Measurements from ENCODE around the gene CITED2. TPM values are rescaled to one million over a fixed set of nuclear protein-coding genes. Genes with fewer than 3 reads are reported as not detected.

The CITED2 gene
- total and polyA plus RNA-seq, 2 experiments from 2014 or later = 26.6 to 76.9 TPM

DNA sequence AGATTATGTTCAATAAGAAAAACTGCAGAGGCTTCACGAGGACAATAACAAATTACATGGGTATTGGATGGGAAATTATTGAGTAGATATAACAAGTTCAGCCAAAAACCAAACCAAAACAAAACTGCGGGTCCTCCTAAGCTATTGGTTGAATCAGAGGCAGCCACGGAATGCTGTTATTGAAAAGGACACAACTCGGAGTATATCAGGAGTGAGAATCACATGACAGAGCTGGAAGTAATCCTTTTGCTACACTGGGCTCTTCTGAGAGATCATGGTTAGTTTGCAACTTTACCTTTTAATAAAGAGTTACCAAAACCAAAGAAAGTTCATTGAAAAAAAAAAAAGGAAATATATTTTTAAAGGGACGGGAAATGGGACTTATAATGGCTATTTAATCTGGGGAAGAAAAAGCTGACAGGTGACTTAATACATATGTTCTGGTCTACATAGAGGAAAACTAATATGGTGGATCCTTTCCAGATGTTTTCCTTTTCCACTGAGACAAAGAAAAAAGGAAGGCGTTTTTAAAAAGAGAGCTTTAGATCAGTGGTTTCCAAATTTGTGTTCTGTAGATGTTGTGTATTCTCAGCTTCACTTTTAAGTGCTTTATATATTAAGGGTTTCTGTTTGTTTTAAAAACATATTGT lies 6.9 kb upstream of the CITED2 start:
- Histone ChIP-seq H3K27ac (ENCODE audit: low read depth) (no peak overlapping the region), H3K4me3 (no peak overlapping the region), H3F3A (replicated peaks; ENCODE audit: low read depth) (no peaks in the 10 kb centered on the region), H3K9me2 (ENCODE audit: insufficient read depth) (peaks cover 22% of the 10 kb centered on the region; the same call in 1 of the 2 replicates), H3K27me3 (ENCODE audit: insufficient read depth) (no peaks in the 10 kb centered on the region), H3K36me3 (ENCODE audit: insufficient read depth) (no peaks in the 10 kb centered on the region), H3K4me2 (no peak overlapping the region), H3K79me2 (replicated peaks; ENCODE audit: insufficient read depth) (no peaks in the 10 kb centered on the region), H3K4me1 (ENCODE audit: insufficient read depth) (peaks cover 9% of the 10 kb centered on the region), H2AFZ (no peak overlapping the region), H4K20me1 (replicated peaks; ENCODE audit: insufficient read depth) (no peaks in the 10 kb centered on the region)
- Mint-ChIP-seq H3K27me3 (ENCODE audit: insufficient read depth, low read depth, poor library complexity) (peaks cover 6% of the 10 kb centered on the region), H3K4me3 (no peak overlapping the region), H3K4me1 (peaks cover 8% of the 10 kb centered on the region), H3K9me3 (0 out of 3 replicates have a peak, but pooled peaks cover 3% of the 10 kb centered on the region), H3K36me3 (ENCODE audit: low read depth) (no peaks in the 10 kb centered on the region), H3K27ac (no peak overlapping the region)
- TF ChIP-seq CREB1 (CRISPR knock-in tag; IDR thresholded peaks at IDR 0.05; ENCODE audit: low read depth) (no peak), NANOG (IDR thresholded peaks at IDR 0.05; ENCODE audit: borderline replicate concordance) (no peak), EZH2 (IDR thresholded peaks at IDR 0.05; ENCODE audit: low read depth, unreplicated experiment) (no peak), JUNB (IDR thresholded peaks at IDR 0.05; ENCODE audit: unreplicated experiment) (no peak), ZNF114 (CRISPR knock-in tag; IDR thresholded peaks at IDR 0.05) (no peak), EZH2phosphoT487 (IDR thresholded peaks at IDR 0.05; ENCODE audit: unreplicated experiment) (no peak), POLR2AphosphoS5 (IDR thresholded peaks at IDR 0.05; ENCODE audit: low read depth) (no peak), STAT1 (IDR thresholded peaks at IDR 0.05; ENCODE audit: unreplicated experiment) (no peak), ZNF331 (CRISPR knock-in tag; IDR thresholded peaks at IDR 0.05; ENCODE audit: low read depth) (no peak)
- TF ChIP-seq, protein P1, sequence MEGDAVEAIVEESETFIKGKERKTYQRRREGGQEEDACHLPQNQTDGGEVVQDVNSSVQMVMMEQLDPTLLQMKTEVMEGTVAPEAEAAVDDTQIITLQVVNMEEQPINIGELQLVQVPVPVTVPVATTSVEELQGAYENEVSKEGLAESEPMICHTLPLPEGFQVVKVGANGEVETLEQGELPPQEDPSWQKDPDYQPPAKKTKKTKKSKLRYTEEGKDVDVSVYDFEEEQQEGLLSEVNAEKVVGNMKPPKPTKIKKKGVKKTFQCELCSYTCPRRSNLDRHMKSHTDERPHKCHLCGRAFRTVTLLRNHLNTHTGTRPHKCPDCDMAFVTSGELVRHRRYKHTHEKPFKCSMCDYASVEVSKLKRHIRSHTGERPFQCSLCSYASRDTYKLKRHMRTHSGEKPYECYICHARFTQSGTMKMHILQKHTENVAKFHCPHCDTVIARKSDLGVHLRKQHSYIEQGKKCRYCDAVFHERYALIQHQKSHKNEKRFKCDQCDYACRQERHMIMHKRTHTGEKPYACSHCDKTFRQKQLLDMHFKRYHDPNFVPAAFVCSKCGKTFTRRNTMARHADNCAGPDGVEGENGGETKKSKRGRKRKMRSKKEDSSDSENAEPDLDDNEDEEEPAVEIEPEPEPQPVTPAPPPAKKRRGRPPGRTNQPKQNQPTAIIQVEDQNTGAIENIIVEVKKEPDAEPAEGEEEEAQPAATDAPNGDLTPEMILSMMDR (conservative IDR thresholded peaks at IDR 0.05; ENCODE audit: low read depth in 2 of 2) = no peak
- TF ChIP-seq, protein P2, sequence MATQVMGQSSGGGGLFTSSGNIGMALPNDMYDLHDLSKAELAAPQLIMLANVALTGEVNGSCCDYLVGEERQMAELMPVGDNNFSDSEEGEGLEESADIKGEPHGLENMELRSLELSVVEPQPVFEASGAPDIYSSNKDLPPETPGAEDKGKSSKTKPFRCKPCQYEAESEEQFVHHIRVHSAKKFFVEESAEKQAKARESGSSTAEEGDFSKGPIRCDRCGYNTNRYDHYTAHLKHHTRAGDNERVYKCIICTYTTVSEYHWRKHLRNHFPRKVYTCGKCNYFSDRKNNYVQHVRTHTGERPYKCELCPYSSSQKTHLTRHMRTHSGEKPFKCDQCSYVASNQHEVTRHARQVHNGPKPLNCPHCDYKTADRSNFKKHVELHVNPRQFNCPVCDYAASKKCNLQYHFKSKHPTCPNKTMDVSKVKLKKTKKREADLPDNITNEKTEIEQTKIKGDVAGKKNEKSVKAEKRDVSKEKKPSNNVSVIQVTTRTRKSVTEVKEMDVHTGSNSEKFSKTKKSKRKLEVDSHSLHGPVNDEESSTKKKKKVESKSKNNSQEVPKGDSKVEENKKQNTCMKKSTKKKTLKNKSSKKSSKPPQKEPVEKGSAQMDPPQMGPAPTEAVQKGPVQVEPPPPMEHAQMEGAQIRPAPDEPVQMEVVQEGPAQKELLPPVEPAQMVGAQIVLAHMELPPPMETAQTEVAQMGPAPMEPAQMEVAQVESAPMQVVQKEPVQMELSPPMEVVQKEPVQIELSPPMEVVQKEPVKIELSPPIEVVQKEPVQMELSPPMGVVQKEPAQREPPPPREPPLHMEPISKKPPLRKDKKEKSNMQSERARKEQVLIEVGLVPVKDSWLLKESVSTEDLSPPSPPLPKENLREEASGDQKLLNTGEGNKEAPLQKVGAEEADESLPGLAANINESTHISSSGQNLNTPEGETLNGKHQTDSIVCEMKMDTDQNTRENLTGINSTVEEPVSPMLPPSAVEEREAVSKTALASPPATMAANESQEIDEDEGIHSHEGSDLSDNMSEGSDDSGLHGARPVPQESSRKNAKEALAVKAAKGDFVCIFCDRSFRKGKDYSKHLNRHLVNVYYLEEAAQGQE (IDR thresholded peaks at IDR 0.05; ENCODE audit: unreplicated experiment) = no peak
- TF ChIP-seq, protein P3, sequence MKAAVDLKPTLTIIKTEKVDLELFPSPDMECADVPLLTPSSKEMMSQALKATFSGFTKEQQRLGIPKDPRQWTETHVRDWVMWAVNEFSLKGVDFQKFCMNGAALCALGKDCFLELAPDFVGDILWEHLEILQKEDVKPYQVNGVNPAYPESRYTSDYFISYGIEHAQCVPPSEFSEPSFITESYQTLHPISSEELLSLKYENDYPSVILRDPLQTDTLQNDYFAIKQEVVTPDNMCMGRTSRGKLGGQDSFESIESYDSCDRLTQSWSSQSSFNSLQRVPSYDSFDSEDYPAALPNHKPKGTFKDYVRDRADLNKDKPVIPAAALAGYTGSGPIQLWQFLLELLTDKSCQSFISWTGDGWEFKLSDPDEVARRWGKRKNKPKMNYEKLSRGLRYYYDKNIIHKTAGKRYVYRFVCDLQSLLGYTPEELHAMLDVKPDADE (IDR thresholded peaks at IDR 0.05) = no peak
- TF ChIP-seq, protein P4, sequence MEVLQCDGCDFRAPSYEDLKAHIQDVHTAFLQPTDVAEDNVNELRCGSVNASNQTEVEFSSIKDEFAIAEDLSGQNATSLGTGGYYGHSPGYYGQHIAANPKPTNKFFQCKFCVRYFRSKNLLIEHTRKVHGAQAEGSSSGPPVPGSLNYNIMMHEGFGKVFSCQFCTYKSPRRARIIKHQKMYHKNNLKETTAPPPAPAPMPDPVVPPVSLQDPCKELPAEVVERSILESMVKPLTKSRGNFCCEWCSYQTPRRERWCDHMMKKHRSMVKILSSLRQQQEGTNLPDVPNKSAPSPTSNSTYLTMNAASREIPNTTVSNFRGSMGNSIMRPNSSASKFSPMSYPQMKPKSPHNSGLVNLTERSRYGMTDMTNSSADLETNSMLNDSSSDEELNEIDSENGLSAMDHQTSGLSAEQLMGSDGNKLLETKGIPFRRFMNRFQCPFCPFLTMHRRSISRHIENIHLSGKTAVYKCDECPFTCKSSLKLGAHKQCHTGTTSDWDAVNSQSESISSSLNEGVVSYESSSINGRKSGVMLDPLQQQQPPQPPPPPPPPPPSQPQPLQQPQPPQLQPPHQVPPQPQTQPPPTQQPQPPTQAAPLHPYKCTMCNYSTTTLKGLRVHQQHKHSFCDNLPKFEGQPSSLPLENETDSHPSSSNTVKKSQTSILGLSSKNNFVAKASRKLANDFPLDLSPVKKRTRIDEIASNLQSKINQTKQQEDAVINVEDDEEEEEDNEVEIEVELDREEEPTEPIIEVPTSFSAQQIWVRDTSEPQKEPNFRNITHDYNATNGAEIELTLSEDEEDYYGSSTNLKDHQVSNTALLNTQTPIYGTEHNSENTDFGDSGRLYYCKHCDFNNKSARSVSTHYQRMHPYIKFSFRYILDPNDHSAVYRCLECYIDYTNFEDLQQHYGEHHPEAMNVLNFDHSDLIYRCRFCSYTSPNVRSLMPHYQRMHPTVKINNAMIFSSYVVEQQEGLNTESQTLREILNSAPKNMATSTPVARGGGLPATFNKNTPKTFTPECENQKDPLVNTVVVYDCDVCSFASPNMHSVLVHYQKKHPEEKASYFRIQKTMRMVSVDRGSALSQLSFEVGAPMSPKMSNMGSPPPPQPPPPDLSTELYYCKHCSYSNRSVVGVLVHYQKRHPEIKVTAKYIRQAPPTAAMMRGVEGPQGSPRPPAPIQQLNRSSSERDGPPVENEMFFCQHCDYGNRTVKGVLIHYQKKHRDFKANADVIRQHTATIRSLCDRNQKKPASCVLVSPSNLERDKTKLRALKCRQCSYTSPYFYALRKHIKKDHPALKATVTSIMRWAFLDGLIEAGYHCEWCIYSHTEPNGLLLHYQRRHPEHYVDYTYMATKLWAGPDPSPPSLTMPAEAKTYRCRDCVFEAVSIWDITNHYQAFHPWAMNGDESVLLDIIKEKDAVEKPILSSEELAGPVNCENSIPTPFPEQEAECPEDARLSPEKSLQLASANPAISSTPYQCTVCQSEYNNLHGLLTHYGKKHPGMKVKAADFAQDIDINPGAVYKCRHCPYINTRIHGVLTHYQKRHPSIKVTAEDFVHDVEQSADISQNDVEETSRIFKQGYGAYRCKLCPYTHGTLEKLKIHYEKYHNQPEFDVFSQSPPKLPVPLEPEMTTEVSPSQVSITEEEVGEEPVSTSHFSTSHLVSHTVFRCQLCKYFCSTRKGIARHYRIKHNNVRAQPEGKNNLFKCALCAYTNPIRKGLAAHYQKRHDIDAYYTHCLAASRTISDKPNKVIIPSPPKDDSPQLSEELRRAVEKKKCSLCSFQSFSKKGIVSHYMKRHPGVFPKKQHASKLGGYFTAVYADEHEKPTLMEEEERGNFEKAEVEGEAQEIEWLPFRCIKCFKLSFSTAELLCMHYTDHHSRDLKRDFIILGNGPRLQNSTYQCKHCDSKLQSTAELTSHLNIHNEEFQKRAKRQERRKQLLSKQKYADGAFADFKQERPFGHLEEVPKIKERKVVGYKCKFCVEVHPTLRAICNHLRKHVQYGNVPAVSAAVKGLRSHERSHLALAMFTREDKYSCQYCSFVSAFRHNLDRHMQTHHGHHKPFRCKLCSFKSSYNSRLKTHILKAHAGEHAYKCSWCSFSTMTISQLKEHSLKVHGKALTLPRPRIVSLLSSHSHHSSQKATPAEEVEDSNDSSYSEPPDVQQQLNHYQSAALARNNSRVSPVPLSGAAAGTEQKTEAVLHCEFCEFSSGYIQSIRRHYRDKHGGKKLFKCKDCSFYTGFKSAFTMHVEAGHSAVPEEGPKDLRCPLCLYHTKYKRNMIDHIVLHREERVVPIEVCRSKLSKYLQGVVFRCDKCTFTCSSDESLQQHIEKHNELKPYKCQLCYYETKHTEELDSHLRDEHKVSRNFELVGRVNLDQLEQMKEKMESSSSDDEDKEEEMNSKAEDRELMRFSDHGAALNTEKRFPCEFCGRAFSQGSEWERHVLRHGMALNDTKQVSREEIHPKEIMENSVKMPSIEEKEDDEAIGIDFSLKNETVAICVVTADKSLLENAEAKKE (CRISPR knock-in tag; IDR thresholded peaks at IDR 0.05) = no peak
- DNase-seq (ENCODE audit: low spot score) (no peak), ATAC-seq (no peak)
